K562 (cell line): ENCODE results near the gene KCND3. TPM values are rescaled to one million over a fixed set of nuclear protein-coding genes. Genes with fewer than 3 reads are reported as not detected.

ENCODE experiments used
- ATAC-seq: fragments of 200-7000 bp; cut with Tn5 transposase; 3 replicates; pipeline ENCODE4 v1.9.1; 2020; ENCODE audit warnings: moderate library complexity
- BruUV-seq: library from RNA; stranded (reverse); fragments of 400-500 nt; replicated peaks from 2 replicates; lab custom pipeline; 2021; lab: Mats Ljungman, UMichigan
- CTCF ChIA-PET: fragments of 300-600 bp; formaldehyde crosslinking; extraction: SDS; loops from one replicate; lab custom pipeline; 2021; ENCODE audit warnings: low intra/inter-chr PET ratio; lab: Yijun Ruan, JAX
- POLR2A ChIA-PET: fragments of 300-600, 350-650 bp; sonication (Branson Sonifier 250); formaldehyde crosslinking; extraction: SDS; loops from one replicate; lab custom pipeline; 2021; ENCODE audit warnings: antibody characterized with exemption, inconsistent platforms; lab: Yijun Ruan, JAX
- DNase-seq, 4 experiments: peaks; one replicate each; pipeline versions ENCODE4 v3.0.0 to v3.0.0-alpha.2; 2011 to 2018; ENCODE audit warnings: low spot score in 3 of 4, mixed read lengths in 3 of 4; ENCODE audit errors: extremely low read depth in 1 of 4
- FAIRE-seq: peaks from 2 replicates; lab custom pipeline; 2011; peaks lifted over from hg19 to GRCh38; lab: Jason Lieb, UNC
- H2AFZ ChIP-seq: 2 replicates; pipeline ENCODE4 v1.6.0; 2011; ENCODE audit warnings: low read depth, low read length, control low read depth, inconsistent platforms
- H3K27ac ChIP-seq: fragments of 200-600 bp; 3 replicates; pipeline ENCODE4 v1.8.0; 2011; ENCODE audit warnings: low read depth, mild to moderate bottlenecking, control low read depth, inconsistent platforms, low read length, moderate library complexity, mixed read lengths; ENCODE audit errors: extremely low read depth
- H3K27me3 ChIP-seq, 2 experiments: fragments of 300-600 bp in 1 of 2; 2 replicates in 1 of 2; 3 replicates in 1 of 2; pipeline versions ENCODE4 v1.6.0 to v1.8.0; 2011; ENCODE audit warnings: inconsistent platforms in 2 of 2, low read length in 2 of 2, mild to moderate bottlenecking in 1 of 2, mixed read lengths in 1 of 2, moderate library complexity in 1 of 2; ENCODE audit not compliant: control insufficient read depth in 2 of 2, insufficient read depth in 2 of 2
- H3K36me3 ChIP-seq: fragments of 300-600 bp; 3 replicates; pipeline ENCODE4 v1.8.0; 2011; ENCODE audit warnings: mild to moderate bottlenecking, low read length, inconsistent platforms; ENCODE audit not compliant: control insufficient read depth, insufficient read depth
- H3K4me1 ChIP-seq, 2 experiments: fragments of 200-600 bp in 1 of 2; replicated peaks in 1 of 2; 2 replicates in 1 of 2; 3 replicates in 1 of 2; pipeline versions ENCODE4 v1.5.1 to v1.8.0; 2011; ENCODE audit warnings: inconsistent platforms in 2 of 2, low read length in 2 of 2, mild to moderate bottlenecking in 1 of 2, mixed read lengths in 1 of 2, moderate library complexity in 1 of 2; ENCODE audit not compliant: control insufficient read depth in 2 of 2, insufficient read depth in 2 of 2
- H3K4me2 ChIP-seq: 2 replicates; pipeline ENCODE4 v1.6.1; 2011; ENCODE audit warnings: low read length, control low read depth, inconsistent platforms, mixed read lengths; ENCODE audit not compliant: insufficient read depth
- H3K4me3 ChIP-seq: fragments of 200-600 bp; sonication (generic), shearing (Covaris generic); 2 replicates; pipeline ENCODE4 v1.5.1; 2016; ENCODE audit warnings: control low read depth, inconsistent platforms
- H3K79me2 ChIP-seq: fragments of 200-600 bp; 3 replicates; pipeline ENCODE4 v1.8.0; 2011; ENCODE audit warnings: low read length, inconsistent platforms; ENCODE audit not compliant: control insufficient read depth, insufficient read depth
- H3K9ac ChIP-seq, 2 experiments: 2 replicates each; pipeline versions ENCODE4 v1.6.0 to v1.6.1; 2011; ENCODE audit warnings: low read depth in 2 of 2, low read length in 2 of 2, control low read depth in 1 of 2, inconsistent platforms in 1 of 2, mild to moderate bottlenecking in 1 of 2, mixed read lengths in 1 of 2; ENCODE audit not compliant: insufficient read depth in 1 of 2
- H3K9me1 ChIP-seq: one replicate; pipeline ENCODE4 v1.6.0; 2011; ENCODE audit warnings: inconsistent platforms, mild to moderate bottlenecking, low read length, moderate library complexity; ENCODE audit not compliant: control insufficient read depth, insufficient read depth
- H3K9me3 ChIP-seq: replicated peaks from 2 replicates; pipeline ENCODE4 v1.5.1; 2011; ENCODE audit warnings: low read depth, low read length, inconsistent platforms; ENCODE audit not compliant: control insufficient read depth, insufficient read depth
- H4K20me1 ChIP-seq: replicated peaks from 2 replicates; pipeline ENCODE4 v1.6.1; 2011; ENCODE audit warnings: low read length, inconsistent platforms, mixed read lengths; ENCODE audit not compliant: control insufficient read depth, insufficient read depth
- ASH1L ChIP-seq: fragments of 450-650 bp; IDR thresholded peaks from 2 replicates; pipeline ENCODE4 v1.6.1; 2018; ENCODE audit warnings: borderline replicate concordance, mild to moderate bottlenecking, low read depth; ENCODE audit not compliant: partially characterized antibody
- BRD9 ChIP-seq: fragments of 450-650 bp; IDR thresholded peaks from 2 replicates; pipeline ENCODE4 v1.6.1; 2018; ENCODE audit warnings: low read depth; ENCODE audit not compliant: partially characterized antibody
- E2F3 ChIP-seq: fragments of 250-450 bp; sonication (Bioruptor Pico); IDR thresholded peaks from 2 replicates; pipeline ENCODE4 v1.4.0; 2020; ENCODE audit warnings: mild to moderate bottlenecking
- WGBS: fragments of 100-300 bp; shearing (Covaris generic); methylation state at CpG from one replicate; pipeline ENCODE4 v1.1.6; 2016; ENCODE audit warnings: low coverage, mixed read lengths; ENCODE audit not compliant: insufficient coverage; ENCODE audit errors: missing lambda C conversion rate; 5-methylcytosine and 5-hydroxymethylcytosine counted together
- in situ Hi-C: fragments of 300-500 bp; cut with MboI; formaldehyde crosslinking; loops from 4 replicates; pipeline ENCODE4 v1.15.0; 2018; ENCODE audit warnings: inconsistent platforms, mixed read lengths
- intact Hi-C: fragments of 100-400 bp; cut with micrococcal nuclease; formaldehyde crosslinking; loops from 2 replicates; pipeline ENCODE4 v1.14.2; 2022
- polyA plus RNA-seq, 8 experiments: library from polyadenylated mRNA; depleted of rRNA in 4 of 8; stranded (reverse) in 5 of 8; unstranded in 3 of 8; fragments of >200 nt; fragmentation: Nextera tagmentation in 2 of 8; fragmentation: Illumina TruSeq in 1 of 8; extraction: Ambion mirVana in 2 of 8; extraction: Trizol in 1 of 8; gene quantifications; 2 replicates each; pipeline versions ENCODE4 v1.2.1 to v1.2.3, GENCODE V29; 2011 to 2014; ENCODE audit warnings: inconsistent platforms in 1 of 8, missing spikeins in 1 of 8
- total RNA-seq, 7 experiments: library from RNA; depleted of rRNA in 6 of 7; stranded (reverse); fragments of >200 nt in 6 of 7; fragmentation: Illumina TruSeq in 2 of 7; extraction: Trizol in 2 of 7; gene quantifications; 2 replicates each; pipeline versions ENCODE4 v1.2.1 to v1.2.3, GENCODE V29; 2011 to 2021; ENCODE audit warnings: low replicate concordance in 1 of 7
- TF ChIP-seq, protein P1 (sequence below): fragments of 250-450 bp; sonication (Bioruptor Pico); IDR thresholded peaks from 2 replicates; pipeline ENCODE4 v1.4.0; 2020; ENCODE audit warnings: borderline replicate concordance

Gene KCND3
- total and polyA plus RNA-seq, 9 of the 15 experiments (the other 6 are each of a cell fraction or from before 2014, with no cell fraction given), result not detected

DNA sequence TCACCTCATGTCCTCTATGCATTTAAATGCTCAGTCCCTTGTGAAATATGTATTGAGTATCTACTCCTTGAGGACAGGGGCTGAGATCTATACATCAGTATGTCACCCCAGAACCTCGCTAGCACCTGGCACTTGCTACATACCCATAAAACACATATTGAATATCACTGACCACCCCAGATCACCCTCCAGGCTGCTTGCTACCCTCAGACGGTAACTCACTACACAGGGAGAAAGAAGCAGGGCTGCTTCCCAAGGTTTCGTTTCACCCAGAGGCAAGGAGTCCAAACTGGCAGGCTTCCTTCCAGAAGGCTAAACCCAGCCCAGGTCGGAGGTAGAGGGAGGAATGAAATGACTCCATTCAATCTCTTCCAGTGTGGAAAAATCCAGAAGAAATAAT is 258.8 kb downstream of the KCND3 start:
- CTCF ChIA-PET, result no interaction called here
- H4K20me1 ChIP-seq, result no peaks in the 10 kb centered on the region; the same call in 1 of the 2 replicates
- intact Hi-C loops (no loop called here), in situ Hi-C loops (no loop called here)
- no peak for TF ChIP-seq E2F3
- H3K9ac ChIP-seq, result no peak overlapping the region; a peak in 1 of 4 replicates
- no peaks in the 10 kb centered on the region for H3K36me3 ChIP-seq
- 8% methylated on average over 4 of the region's 4 CpGs for WGBS
- BruUV-seq, result no TSS peak
- H3K9me3 ChIP-seq, result no peaks in the 10 kb centered on the region
- no peaks in the 10 kb centered on the region for H3K79me2 ChIP-seq
- no peak overlapping the region for H3K4me2 ChIP-seq
- peaks cover 20 to 70% of the 10 kb centered on the region in 2 experiments; a peak in 4 of 5 replicates for H3K27me3 ChIP-seq
- peaks cover 4 to 11% of the 10 kb centered on the region in 2 experiments for H3K4me1 ChIP-seq
- no peak overlapping the region for H2AFZ ChIP-seq
- POLR2A ChIA-PET, result no interaction called here
- H3K27ac ChIP-seq, result no peak overlapping the region
- ATAC-seq, result no peak
- DNase-seq, result no peak
- H3K4me3 ChIP-seq, result no peak overlapping the region
- peaks cover 2% of the 10 kb centered on the region for H3K9me1 ChIP-seq
- no peak for FAIRE-seq

DNA sequence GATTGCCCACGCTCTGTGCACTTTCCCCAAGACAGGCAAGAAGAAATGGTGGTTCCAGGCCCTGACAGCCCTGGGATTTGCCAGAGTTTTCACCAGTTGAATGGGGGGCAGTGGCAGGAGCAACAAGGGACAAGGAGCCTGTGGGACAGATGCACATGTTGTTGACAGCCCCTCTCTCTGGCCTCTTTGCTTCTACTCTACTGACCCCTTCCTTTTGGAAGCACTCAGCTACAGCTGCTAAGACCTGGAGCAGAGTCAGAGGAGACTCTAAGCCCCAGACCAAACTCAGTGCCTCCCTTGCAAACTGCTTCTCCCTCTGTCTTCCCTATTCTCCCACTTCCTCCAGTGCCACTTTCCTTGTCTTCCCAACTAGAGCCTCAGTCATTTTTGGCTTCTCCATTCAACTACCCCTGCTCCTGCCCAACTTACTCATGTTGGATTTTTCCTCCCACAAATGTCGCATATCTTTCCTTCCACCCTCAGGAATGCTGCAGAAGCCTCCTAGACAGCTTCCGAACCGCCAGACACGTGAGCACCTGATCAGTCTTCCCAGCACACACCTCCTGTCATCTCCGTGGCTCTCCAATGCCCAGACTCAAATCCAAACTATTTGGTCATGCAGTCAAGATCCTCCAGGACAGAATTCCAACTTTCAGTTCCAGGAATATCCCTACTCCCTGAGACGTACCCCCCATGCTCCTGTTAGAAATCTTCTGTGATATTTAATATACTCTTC is 259.4 kb downstream of the KCND3 start:
- Histone ChIP-seq H3K27me3 (peaks cover 14 to 69% of the 10 kb centered on the region in 2 experiments; a peak in 3 of 5 replicates), H3K9ac (no peak overlapping the region), H2AFZ (no peak overlapping the region), H3K36me3 (no peaks in the 10 kb centered on the region), H3K4me3 (no peak overlapping the region), H3K27ac (no peak overlapping the region), H4K20me1 (no peaks in the 10 kb centered on the region; the same call in 1 of the 2 replicates), H3K9me3 (no peaks in the 10 kb centered on the region), H3K79me2 (no peaks in the 10 kb centered on the region), H3K9me1 (peaks cover 2% of the 10 kb centered on the region), H3K4me1 (peaks cover 4 to 14% of the 10 kb centered on the region in 2 experiments), H3K4me2 (no peak overlapping the region)
- POLR2A ChIA-PET, result interaction anchor here (0.5 to 0.8 kb wide), 3 partner anchors 9 to 507 kb away, joined by 3 to 4 read pairs (median 3); no protein-coding TSS in a partner anchor
- intact Hi-C loops, result no loop called here
- no TSS peak for BruUV-seq
- in situ Hi-C loops, result no loop called here
- no peak for ATAC-seq
- WGBS, result 19% methylated on average over 7 of the region's 7 CpGs
- CTCF ChIA-PET, result no interaction called here
- FAIRE-seq, result no peak
- TF ChIP-seq BRD9 (no peak), ASH1L (no peak)
- TF ChIP-seq, protein P1, sequence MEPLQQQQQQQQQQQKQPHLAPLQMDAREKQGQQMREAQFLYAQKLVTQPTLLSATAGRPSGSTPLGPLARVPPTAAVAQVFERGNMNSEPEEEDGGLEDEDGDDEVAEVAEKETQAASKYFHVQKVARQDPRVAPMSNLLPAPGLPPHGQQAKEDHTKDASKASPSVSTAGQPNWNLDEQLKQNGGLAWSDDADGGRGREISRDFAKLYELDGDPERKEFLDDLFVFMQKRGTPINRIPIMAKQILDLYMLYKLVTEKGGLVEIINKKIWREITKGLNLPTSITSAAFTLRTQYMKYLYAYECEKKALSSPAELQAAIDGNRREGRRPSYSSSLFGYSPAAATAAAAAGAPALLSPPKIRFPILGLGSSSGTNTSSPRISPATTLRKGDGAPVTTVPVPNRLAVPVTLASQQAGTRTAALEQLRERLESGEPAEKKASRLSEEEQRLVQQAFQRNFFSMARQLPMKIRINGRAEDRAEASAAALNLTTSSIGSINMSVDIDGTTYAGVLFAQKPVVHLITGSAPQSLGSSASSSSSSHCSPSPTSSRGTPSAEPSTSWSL (CRISPR knock-in tag), result no peak
- DNase-seq, result no peak
